IgD-negative memory B cell (primary cell): ENCODE results near the gene ERO1A. TPM values are rescaled to one million over a fixed set of nuclear protein-coding genes. Genes with fewer than 3 reads are reported as not detected.
"Not testable (repeated sequence)": the region's sequence is repeated elsewhere in the genome, so short reads cannot be mapped to it uniquely, and the experiment has no call there.

Experiments used
- H3K27ac Mint-ChIP-seq, 3 donors: one replicate each; pipeline ENCODE4 v1.8.0; 2020 to 2022; ENCODE audit warnings: mild to moderate bottlenecking in 3 of 3, mixed read lengths in 3 of 3, moderate library complexity in 1 of 3
- H3K27me3 Mint-ChIP-seq: one replicate; pipeline ENCODE4 v1.8.0; 2021; ENCODE audit warnings: mixed read lengths
- H3K36me3 Mint-ChIP-seq: one replicate; pipeline ENCODE4 v1.8.0; 2020; ENCODE audit warnings: mild to moderate bottlenecking, mixed read lengths
- H3K4me1 Mint-ChIP-seq, 3 donors: one replicate each; pipeline ENCODE4 v1.8.0; 2020 to 2022; ENCODE audit warnings: mixed read lengths in 3 of 3, mild to moderate bottlenecking in 1 of 3
- H3K4me3 Mint-ChIP-seq, 4 donors: one replicate each; pipeline ENCODE4 v1.8.0; 2020 to 2022; ENCODE audit warnings: mild to moderate bottlenecking in 4 of 4, mixed read lengths in 4 of 4, moderate library complexity in 3 of 4
- H3K9me3 Mint-ChIP-seq, 3 donors: one replicate each; pipeline ENCODE4 v1.8.0; 2020 to 2021; ENCODE audit warnings: mixed read lengths in 3 of 3, mild to moderate bottlenecking in 1 of 3
- polyA plus RNA-seq: library from polyadenylated mRNA; unstranded; fragments of 300-500 nt; fragmentation: Illumina TruSeq; gene quantifications from one replicate; pipeline ENCODE4 v1.2.3, GENCODE V29; 2021

Gene ERO1A, protein sequence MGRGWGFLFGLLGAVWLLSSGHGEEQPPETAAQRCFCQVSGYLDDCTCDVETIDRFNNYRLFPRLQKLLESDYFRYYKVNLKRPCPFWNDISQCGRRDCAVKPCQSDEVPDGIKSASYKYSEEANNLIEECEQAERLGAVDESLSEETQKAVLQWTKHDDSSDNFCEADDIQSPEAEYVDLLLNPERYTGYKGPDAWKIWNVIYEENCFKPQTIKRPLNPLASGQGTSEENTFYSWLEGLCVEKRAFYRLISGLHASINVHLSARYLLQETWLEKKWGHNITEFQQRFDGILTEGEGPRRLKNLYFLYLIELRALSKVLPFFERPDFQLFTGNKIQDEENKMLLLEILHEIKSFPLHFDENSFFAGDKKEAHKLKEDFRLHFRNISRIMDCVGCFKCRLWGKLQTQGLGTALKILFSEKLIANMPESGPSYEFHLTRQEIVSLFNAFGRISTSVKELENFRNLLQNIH
- 23.6 TPM for polyA plus RNA-seq

DNA sequence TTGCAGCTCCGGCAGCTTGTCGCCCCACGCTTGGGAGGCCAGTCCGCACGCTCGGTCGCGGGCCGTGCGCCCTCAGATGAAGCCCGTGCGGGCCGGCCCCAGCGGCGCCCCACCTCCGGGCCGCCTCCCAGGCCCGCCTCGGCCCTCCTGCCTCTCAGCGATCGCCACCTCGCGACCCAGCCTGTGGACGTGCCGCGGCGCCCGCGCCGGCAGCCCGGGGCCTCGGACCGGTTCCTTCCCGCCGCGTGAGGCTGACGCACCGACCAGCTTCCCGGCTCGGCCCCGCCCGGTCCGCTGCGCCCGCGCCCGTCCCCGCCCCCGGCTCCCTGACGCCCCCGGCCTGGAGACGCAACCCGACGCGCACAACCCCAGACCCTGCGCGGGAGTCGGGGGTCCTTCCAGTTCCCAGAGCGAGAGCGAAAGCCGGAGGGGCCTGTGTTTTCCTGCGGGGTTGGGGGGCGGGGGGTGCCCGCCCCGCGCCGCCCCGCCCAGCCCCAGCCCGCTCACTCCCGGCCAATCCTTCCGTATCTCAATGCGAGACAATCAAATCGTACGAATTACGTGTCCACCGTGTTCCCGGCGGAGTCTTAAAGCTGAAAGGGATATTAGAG is at the start of gene ERO1A:
Gene ERO1A (minus strand): TSS at position 78 of the 611 bp plus-strand sequence. CDS start 77 bp downstream, at position 1.
- Mint-ChIP-seq H3K27ac (peak within 1 kb of the TSS; percentile 39 to 95 (median 72)), H3K4me3 (peak within 1 kb of the TSS; percentile 92 to 99 (median 98)), H3K4me1 (peaks cover 15 to 32% (median 22%) of the 10 kb centered on the region in 3 donors), H3K9me3 (no peaks in the 10 kb centered on the region), H3K36me3 (no peaks in the 10 kb centered on the region), H3K27me3 (no peaks in the 10 kb centered on the region)

DNA sequence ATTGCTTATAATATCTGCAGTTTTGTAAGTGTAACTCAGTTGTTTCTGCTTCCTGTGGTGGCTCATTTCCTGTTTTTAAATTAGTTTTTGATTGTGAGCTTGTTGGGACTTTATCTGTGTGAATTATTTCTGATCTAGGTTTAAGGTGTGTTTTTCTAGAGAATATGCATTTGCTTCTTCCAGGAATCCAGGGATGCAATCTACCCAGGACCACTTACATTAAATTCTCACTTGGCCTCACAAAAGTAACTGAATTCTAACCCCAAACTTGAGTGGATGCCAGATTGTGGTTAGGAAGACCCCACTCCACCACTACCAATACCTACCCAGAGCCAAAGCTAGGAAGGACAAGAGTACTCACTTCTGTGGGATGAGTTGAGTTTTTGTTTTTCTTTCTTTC is 46.5 kb upstream of the ERO1A start:
- Mint-ChIP-seq H3K4me1 (peaks cover 28 to 35% (median 34%) of the 10 kb centered on the region in 3 donors), H3K27ac (peak overlapping the region; percentile 33 to 96 (median 87)), H3K27me3 (no peaks in the 10 kb centered on the region)

DNA sequence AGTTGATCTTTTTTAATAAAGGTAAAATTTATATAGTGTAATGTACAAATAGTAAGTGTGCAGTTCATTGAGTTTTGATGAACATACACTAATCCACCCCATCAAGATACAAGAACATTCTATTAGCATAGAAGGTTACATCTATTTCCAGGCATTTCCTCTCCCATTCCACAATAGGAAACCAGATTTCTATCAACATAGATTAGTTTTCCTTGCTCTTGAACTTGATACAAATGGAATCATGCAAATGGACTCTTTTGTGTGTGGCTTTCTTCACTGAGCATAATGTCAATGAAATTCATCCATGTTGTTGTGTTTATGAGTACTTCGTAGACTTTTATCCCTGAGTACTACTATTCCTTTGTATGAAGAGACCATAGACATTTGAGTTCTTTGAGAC is 45.4 kb upstream of the ERO1A start:
- H3K4me1 Mint-ChIP-seq: peaks cover 40 to 42% (median 41%) of the 10 kb centered on the region in 3 donors
- no peaks in the 10 kb centered on the region for H3K27me3 Mint-ChIP-seq
- H3K9me3 Mint-ChIP-seq: no peaks in the 10 kb centered on the region
- H3K4me3 Mint-ChIP-seq: peak overlapping the region in 1 of 4 donors; percentile 35
- peaks cover 12% of the 10 kb centered on the region for H3K36me3 Mint-ChIP-seq
- peak overlapping the region in 1 of 3 donors; percentile 63 for H3K27ac Mint-ChIP-seq

More for the DNA sequence above, 46.5 kb upstream of the ERO1A start:
- peak overlapping the region; percentile 76 to 91 (median 82) for H3K4me3 Mint-ChIP-seq
- H3K9me3 Mint-ChIP-seq: no peaks in the 10 kb centered on the region
- peaks cover 12% of the 10 kb centered on the region for H3K36me3 Mint-ChIP-seq

DNA sequence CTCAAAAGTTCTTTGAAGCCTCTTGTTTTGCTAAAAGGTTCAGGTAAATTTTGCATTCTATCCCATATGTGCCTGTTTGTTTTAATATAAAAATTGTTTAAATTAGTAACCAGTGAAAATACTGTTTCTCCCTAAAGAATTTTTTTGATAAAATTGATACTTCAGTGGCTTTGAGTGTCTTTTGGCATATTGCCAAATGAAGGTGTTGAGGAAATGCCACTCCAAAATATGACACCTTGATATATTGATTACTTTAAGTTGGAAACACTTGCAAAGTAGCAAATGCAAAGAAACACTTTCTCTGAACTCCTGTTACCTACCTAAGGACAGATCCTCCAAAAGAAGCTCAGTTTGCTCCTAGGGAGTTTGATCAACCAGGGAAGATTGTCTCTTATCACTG is 43.1 kb upstream of the ERO1A start:
- peaks cover 41 to 58% (median 50%) of the 10 kb centered on the region in 3 donors for H3K4me1 Mint-ChIP-seq
- no peaks in the 10 kb centered on the region for H3K9me3 Mint-ChIP-seq
- H3K27me3 Mint-ChIP-seq: no peaks in the 10 kb centered on the region
- no peak overlapping the region for H3K4me3 Mint-ChIP-seq
- no peak overlapping the region for H3K27ac Mint-ChIP-seq
- H3K36me3 Mint-ChIP-seq: peaks cover 14% of the 10 kb centered on the region

DNA sequence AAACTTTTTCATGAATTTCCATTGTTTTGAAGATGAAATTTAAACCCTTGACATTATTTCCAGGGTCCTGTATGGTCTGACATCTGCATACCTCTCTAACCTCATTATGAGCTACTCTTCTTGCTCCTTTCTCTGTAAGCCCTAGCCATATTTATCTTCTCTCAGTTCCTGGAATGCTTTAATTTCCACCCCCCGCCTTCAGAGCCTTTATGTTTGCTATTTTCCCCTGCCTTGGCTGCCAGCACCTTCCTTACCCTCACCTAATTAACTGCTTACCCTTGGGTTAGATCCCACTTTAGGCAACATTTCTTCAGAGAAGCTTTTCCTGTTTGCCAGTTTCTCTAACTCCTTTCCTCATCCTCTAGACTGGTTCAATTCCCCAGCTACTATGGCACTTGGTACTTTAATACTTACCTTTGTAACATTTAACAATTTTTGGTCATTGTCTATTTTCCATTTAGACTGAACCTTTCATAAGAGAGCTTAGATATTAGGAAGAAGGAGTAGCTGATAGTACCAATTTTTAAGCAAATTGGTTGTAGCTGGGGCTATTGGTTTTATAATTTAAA is 40.6 kb upstream of the ERO1A start:
- Mint-ChIP-seq H3K4me1 (peaks cover 34 to 54% (median 45%) of the 10 kb centered on the region in 3 donors), H3K4me3 (peak overlapping the region in 3 of 4 donors; percentile 15 to 70 (median 47)), H3K9me3 (no peaks in the 10 kb centered on the region)

DNA sequence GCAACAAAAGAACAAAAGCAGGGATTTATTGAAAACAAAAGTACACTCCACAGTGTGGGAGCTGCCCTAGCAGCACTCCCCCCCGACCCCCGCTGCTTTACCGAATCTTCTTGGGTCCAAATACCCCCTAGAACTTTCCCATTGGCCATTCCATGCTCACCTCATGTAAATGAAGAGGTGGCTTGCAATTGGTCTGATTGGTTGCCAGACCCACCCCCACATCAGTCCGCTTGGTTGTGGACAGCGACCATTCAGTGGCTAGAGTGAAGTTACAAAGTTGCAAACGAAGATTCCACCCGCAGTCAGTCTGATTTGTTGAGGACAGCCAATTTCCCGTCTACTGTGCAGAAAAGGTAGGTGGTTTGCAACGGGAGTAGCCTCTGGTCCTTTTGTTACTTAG is 38.5 kb upstream of the ERO1A start:
- Mint-ChIP-seq H3K4me3 (peak overlapping the region in 1 of 4 donors; percentile 54), H3K4me1 (peaks cover 31 to 50% (median 38%) of the 10 kb centered on the region in 3 donors), H3K27ac (no peak overlapping the region), H3K9me3 (no peaks in the 10 kb centered on the region), H3K27me3 (no peaks in the 10 kb centered on the region), H3K36me3 (peaks cover 10% of the 10 kb centered on the region)

More for the DNA sequence above, 40.6 kb upstream of the ERO1A start:
- peak overlapping the region in 2 of 3 donors; percentile 32 to 34 for H3K27ac Mint-ChIP-seq
- peaks cover 14% of the 10 kb centered on the region for H3K36me3 Mint-ChIP-seq
- no peaks in the 10 kb centered on the region for H3K27me3 Mint-ChIP-seq

DNA sequence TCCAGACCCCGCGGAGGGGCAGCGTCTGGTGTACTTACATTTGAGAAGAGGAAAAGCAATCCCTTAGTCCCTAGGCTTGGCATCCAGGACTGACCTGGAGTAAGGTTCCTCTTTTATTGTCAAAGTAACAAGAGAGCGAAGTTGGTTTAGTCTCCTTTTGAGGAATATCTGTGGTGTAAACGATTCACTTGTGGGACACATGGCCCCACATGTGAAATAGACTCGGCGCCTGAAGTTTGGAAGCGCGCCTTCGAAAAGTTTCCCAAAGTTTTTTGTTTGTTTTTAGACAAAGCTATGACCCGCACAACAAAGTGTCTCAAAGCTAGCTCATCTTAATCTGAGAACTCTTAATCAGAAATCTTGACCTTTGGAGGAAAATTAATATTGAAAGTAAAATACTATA is 35.4 kb upstream of the ERO1A start:
- Mint-ChIP-seq H3K27me3 (no peaks in the 10 kb centered on the region), H3K4me1 (peaks cover 20 to 35% (median 25%) of the 10 kb centered on the region in 3 donors)

DNA sequence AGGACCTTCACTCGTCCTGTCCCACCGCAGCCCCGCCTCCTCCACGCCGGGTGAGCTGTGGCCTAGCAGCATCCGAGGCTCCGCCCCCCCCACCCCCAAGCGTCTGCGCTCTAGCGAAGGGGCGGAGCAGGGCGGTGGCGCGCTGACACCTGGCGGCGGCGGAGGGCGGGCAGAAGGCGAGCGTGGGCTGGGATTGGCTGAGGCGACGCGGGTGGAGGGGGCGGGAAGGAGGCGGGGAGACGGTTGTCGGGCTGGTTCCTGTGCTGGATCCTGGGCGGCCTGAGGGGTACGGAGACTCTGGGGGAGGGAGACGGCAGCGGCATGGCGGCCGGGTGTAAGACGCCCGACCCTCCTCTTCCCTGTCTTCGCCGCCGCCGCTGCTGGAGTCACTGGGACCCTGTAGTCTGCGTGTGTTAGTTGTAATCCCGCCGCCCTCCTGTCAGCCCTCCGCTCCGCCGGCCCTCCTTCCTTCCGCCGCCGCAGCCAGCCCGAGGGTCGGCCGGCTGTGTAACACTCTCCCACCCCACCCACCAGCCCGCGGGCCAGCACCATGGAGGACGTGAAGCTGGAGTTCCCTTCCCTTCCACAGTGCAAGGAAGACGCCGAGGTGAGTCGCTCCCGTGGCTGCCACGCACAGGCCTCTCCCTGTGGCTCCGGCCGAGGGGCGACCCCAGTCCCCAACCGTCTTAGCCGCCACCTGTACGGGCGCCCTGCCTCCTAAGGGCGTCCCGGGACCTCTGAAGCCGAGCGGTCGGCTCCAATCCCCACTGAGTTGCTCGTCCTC is 34.8 kb upstream of the ERO1A start, which contains the start of gene STYX:
Gene STYX (plus strand): TSS at position 242 of the 784 bp plus-strand sequence. CDS start 309 bp downstream, at position 551.
- peaks cover 6% of the 10 kb centered on the region for H3K36me3 Mint-ChIP-seq
- H3K9me3 Mint-ChIP-seq: no peaks in the 10 kb centered on the region
- H3K4me3 Mint-ChIP-seq: peak within 1 kb of the TSS; percentile 92 to 96 (median 95)
- no peaks in the 10 kb centered on the region for H3K27me3 Mint-ChIP-seq
- peak within 1 kb of the TSS; percentile 67 to 96 (median 94) for H3K27ac Mint-ChIP-seq
- H3K4me1 Mint-ChIP-seq: peaks cover 23 to 30% (median 25%) of the 10 kb centered on the region in 3 donors

More for the DNA sequence above, 35.4 kb upstream of the ERO1A start:
- no peaks in the 10 kb centered on the region for H3K9me3 Mint-ChIP-seq
- H3K27ac Mint-ChIP-seq: peak overlapping the region; percentile 43 to 96 (median 67)
- peaks cover 6% of the 10 kb centered on the region for H3K36me3 Mint-ChIP-seq
- peak overlapping the region; percentile 92 to 96 (median 95) for H3K4me3 Mint-ChIP-seq

DNA sequence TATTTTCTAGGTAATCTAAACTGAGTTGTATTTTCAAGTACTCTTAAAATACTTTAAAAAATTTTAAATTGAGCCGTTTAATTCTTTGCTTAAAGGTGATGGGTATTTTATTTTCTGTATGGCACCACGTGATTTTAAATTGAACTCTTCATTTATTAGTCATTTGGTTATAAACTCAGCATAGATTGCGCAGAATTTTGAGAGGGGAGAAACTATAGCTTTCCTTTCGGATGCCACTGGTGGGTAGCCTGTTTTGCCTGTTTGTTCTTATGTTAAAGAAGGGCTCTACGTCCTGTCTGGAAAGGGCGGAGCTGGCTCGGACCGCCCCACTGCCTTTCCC is 34.2 kb upstream of the ERO1A start:
- H3K4me3 Mint-ChIP-seq: peak overlapping the region; percentile 92 to 96 (median 95)
- no peaks in the 10 kb centered on the region for H3K9me3 Mint-ChIP-seq
- H3K27ac Mint-ChIP-seq: peak overlapping the region; percentile 67 to 96 (median 94)
- no peaks in the 10 kb centered on the region for H3K27me3 Mint-ChIP-seq
- peaks cover 26 to 33% (median 28%) of the 10 kb centered on the region in 3 donors for H3K4me1 Mint-ChIP-seq
- H3K36me3 Mint-ChIP-seq: peaks cover 6% of the 10 kb centered on the region

DNA sequence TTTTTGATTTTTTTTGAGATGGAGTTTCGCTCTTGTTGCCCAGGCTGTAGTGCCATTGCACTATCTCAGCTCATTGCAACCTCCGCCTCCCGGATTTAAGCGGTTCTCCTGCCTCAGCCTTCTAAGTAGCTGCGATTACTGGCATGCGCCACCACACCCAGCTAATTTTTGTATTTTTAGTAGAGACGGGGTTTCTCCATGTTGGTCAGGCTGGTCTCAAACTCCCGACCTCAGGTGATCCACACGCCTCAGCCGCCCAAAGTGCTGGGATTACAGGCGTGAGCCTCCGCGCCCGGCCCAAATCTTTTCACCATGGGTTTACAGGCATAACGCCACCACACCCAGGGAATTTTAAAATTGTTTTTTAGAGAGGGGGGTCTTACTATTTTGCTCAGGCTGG is 33.7 kb upstream of the ERO1A start:
- peak overlapping the region; percentile 67 to 94 (median 81) for H3K27ac Mint-ChIP-seq
- H3K9me3 Mint-ChIP-seq, H3K27me3 Mint-ChIP-seq, H3K36me3 Mint-ChIP-seq: not testable (repeated sequence)
- H3K4me3 Mint-ChIP-seq: peak overlapping the region in 1 of 4 donors; percentile 94
- peaks cover 27 to 31% (median 29%) of the 10 kb centered on the region in 3 donors for H3K4me1 Mint-ChIP-seq

DNA sequence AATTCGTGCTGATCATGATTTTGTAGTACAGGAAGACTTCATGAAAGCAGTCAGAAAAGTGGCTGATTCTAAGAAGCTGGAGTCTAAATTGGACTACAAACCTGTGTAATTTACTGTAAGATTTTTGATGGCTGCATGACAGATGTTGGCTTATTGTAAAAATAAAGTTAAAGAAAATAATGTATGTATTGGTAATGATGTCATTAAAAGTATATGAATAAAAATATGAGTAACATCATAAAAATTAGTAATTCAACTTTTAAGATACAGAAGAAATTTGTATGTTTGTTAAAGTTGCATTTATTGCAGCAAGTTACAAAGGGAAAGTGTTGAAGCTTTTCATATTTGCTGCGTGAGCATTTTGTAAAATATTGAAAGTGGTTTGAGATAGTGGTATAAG is 32.2 kb upstream of the ERO1A start:
- not testable (repeated sequence) for H3K4me3 Mint-ChIP-seq, H3K36me3 Mint-ChIP-seq, H3K27me3 Mint-ChIP-seq, H3K27ac Mint-ChIP-seq, H3K9me3 Mint-ChIP-seq
- peaks cover 32 to 39% (median 33%) of the 10 kb centered on the region in 3 donors for H3K4me1 Mint-ChIP-seq

DNA sequence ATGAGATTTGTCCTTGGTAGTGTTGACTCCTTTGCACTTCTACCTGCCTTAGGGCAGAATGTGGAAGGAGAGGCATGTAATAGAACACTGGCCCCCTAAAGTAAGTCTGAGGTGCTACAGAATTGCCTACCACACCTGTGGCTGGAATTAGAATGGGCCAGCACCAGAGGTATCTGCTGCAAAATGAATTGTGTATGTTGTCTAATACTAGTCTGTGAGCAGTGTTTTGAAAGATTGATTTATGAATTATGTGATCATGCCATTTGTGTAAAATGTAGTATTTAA is 28.9 kb upstream of the ERO1A start:
- peaks cover 11% of the 10 kb centered on the region for H3K36me3 Mint-ChIP-seq
- no peaks in the 10 kb centered on the region for H3K9me3 Mint-ChIP-seq
- peak overlapping the region; percentile 80 to 95 (median 87) for H3K4me3 Mint-ChIP-seq
- H3K4me1 Mint-ChIP-seq: peaks cover 32 to 43% (median 37%) of the 10 kb centered on the region in 3 donors
- H3K27me3 Mint-ChIP-seq: no peaks in the 10 kb centered on the region
- peak overlapping the region; percentile 40 to 84 (median 66) for H3K27ac Mint-ChIP-seq

DNA sequence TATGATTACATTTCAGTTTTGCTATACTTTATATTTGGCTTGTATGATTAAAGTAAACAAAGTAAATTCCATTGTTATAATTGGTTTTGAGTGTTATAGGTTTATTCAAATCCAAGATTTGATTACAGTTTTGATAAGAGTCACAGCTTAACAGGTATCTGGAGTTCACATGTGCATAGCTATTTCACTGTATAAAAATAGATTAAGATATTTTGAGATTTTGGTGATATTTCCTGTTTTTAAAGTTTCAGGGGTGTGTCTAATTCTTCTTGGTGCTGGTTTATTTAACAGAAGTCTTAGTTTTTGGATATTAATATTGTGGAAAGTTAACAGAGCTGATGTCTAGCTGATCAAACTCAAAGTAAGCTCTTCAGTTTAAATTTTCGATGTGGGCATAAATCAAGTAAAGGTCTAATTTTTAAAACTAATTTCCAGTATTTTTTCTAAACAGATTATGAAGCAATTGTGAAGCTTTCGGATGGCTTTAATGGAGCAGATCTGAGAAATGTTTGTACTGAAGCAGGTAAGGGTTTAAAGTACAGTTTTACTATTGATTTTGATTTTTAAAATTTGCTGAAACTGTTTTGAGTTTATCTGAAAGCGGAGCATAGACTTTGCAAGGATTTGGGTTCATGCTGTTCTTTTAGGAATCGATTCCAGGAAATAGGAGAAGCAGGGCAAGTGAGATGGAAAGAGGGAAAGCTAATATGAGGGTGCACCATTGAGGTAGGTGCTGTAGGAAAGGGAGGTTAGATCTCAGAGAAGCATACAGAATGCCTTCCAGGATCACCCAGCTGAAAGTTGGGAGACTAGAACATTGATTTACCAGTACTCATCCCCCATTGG is 28.4 kb upstream of the ERO1A start:
- Mint-ChIP-seq H3K36me3 (peaks cover 11% of the 10 kb centered on the region), H3K27ac (peak overlapping the region; percentile 40 to 84 (median 66)), H3K4me1 (peaks cover 32 to 43% (median 37%) of the 10 kb centered on the region in 3 donors), H3K9me3 (no peaks in the 10 kb centered on the region), H3K4me3 (peak overlapping the region; percentile 80 to 95 (median 87)), H3K27me3 (no peaks in the 10 kb centered on the region)

DNA sequence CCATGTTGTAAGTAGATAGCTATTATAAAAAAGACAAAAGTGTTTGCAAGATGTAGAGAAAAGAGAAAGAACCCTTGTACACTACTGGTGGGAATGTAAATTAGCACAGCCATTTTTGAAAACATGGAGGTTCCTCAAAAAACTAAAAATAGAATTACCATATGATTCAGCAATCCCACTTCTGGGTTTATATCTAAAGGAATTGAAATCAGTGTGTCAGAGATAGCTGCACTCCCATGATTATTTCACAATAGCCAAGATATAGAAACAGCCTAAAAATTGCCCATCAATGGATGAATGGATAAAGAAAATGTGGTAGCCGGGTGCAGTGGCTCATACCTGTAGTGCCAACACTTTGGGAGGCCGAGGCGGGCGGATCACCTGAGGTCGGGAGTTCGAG is 20.8 kb upstream of the ERO1A start:
- H3K27ac Mint-ChIP-seq: peak overlapping the region in 1 of 3 donors; percentile 76
- no peaks in the 10 kb centered on the region for H3K27me3 Mint-ChIP-seq
- peaks cover 2 to 3% (median 3%) of the 10 kb centered on the region in 3 donors for H3K4me1 Mint-ChIP-seq
- no peak overlapping the region for H3K4me3 Mint-ChIP-seq
- peaks cover 4% of the 10 kb centered on the region for H3K36me3 Mint-ChIP-seq
- H3K9me3 Mint-ChIP-seq: no peaks in the 10 kb centered on the region
